ENCODE measurements around the gene MDC1. TPM values are rescaled to one million over a fixed set of nuclear protein-coding genes. Genes with fewer than 3 reads are reported as not detected.
"Not testable (repeated sequence)": the region's sequence is repeated elsewhere in the genome, so short reads cannot be mapped to it uniquely, and the experiment has no call there.

Gene MDC1
- total RNA-seq, 1 experiment from 2014 or later: 75.8 TPM

GRCh38 chr6:30766461-30767157 lies 49.5 kb upstream of the MDC1 start (continued):
- TF ChIP-seq YY1 (IDR thresholded peaks at IDR 0.05; ENCODE audit: extremely low read depth, insufficient replicate concordance, low read depth, low read length) (no peak), EZH2 (IDR thresholded peaks at IDR 0.05) (no peak), ZFX (IDR thresholded peaks at IDR 0.05) (no peak), ELF1 (IDR thresholded peaks at IDR 0.05; ENCODE audit: borderline replicate concordance, low read depth) (no peak), RAD21 (IDR thresholded peaks at IDR 0.05; ENCODE audit: low read depth) (no peak), SP1 (IDR thresholded peaks at IDR 0.05; ENCODE audit: low read depth) (no peak)

- CTCF ChIA-PET; H4K20me1 ChIP-seq (ENCODE audit: insufficient read depth); H3K9me2 ChIP-seq (ENCODE audit: insufficient read depth); H2AFZ ChIP-seq (ENCODE audit: low read depth, low read length, poor library complexity, severe bottlenecking); H3K27me3 ChIP-seq (ENCODE audit: insufficient read depth, low read length); DNase-seq (ENCODE audit: low read depth, low spot score); H3K4me3 ChIP-seq (replicated peaks in 1 of 2; ENCODE audit: low read depth in 1 of 2, low read length in 2 of 2); H3K9me3 ChIP-seq (ENCODE audit: control insufficient read depth in 1 of 2, insufficient read depth in 1 of 2, low read depth in 1 of 2, low read length in 2 of 2); H3K36me3 ChIP-seq (ENCODE audit: control insufficient read depth in 1 of 2, insufficient read depth in 2 of 2, low read length in 2 of 2); H3K9ac ChIP-seq (ENCODE audit: low read length); H3K4me2 ChIP-seq (ENCODE audit: low read length); H3K79me2 ChIP-seq (ENCODE audit: insufficient read depth, low read length); H3K27ac ChIP-seq (ENCODE audit: low read depth, low read length); ATAC-seq; BruUV-seq (replicated peaks); intact Hi-C loops (cut with micrococcal nuclease): not testable (repeated sequence)
- ChIA-PET RAD21 (ENCODE audit: low non-redundant PET in 1 of 2, low total read pairs in 2 of 2, uncharacterized antibody in 2 of 2, unreplicated experiment in 2 of 2) (interaction anchor here in 1 of 2 experiments (0.6 kb wide), 1 partner anchor 16 kb away, joined by 3 read pairs; no protein-coding TSS in a partner anchor), POLR2A (interaction anchor here (5.3 to 12.4 kb wide), 5 partner anchors 10 to 38 kb away, joined by 37 to 195 read pairs (median 137); partner anchors contain the start of genes FLOT1 and IER3)
- H3K4me1 ChIP-seq (ENCODE audit: control insufficient read depth in 1 of 2, insufficient read depth in 2 of 2, low read length in 2 of 2): peaks cover 73 to 85% of the 10 kb centered on the region in 2 experiments
Measured at GRCh38 chr6:30765495-30765894, 48.4 kb upstream of the MDC1 start.

- H3K4me3 ChIP-seq (replicated peaks in 1 of 2; ENCODE audit: low read depth in 1 of 2, low read length in 2 of 2); H3K79me2 ChIP-seq (ENCODE audit: insufficient read depth, low read length); ATAC-seq; H3K27me3 ChIP-seq (ENCODE audit: insufficient read depth, low read length); H3K9me3 ChIP-seq (ENCODE audit: control insufficient read depth in 1 of 2, insufficient read depth in 1 of 2, low read depth in 1 of 2, low read length in 2 of 2); H2AFZ ChIP-seq (ENCODE audit: low read depth, low read length, poor library complexity, severe bottlenecking); H4K20me1 ChIP-seq (ENCODE audit: insufficient read depth); H3K9me2 ChIP-seq (ENCODE audit: insufficient read depth); DNase-seq (ENCODE audit: low read depth, low spot score); intact Hi-C loops (cut with micrococcal nuclease); H3K36me3 ChIP-seq (ENCODE audit: control insufficient read depth in 1 of 2, insufficient read depth in 2 of 2, low read length in 2 of 2): not testable (repeated sequence)
- RAD21 ChIA-PET (ENCODE audit: low non-redundant PET in 1 of 2, low total read pairs in 2 of 2, uncharacterized antibody in 2 of 2, unreplicated experiment in 2 of 2): interaction anchor here (0.9 to 1.1 kb wide), 2 partner anchors 12 to 47 kb away, joined by 3 to 4 read pairs; no protein-coding TSS in a partner anchor
- H3K9ac ChIP-seq (ENCODE audit: low read length): peak overlapping the region; percentile 57
- POLR2A ChIA-PET: interaction anchor here (0.7 to 12.4 kb wide), 10 partner anchors 9 to 51 kb away, joined by 3 to 195 read pairs (median 6); partner anchors contain the start of genes FLOT1 and IER3
- CTCF ChIA-PET: interaction anchor here (1.8 kb wide), 1 partner anchor 12 kb away, joined by 7 read pairs; no protein-coding TSS in a partner anchor
- H3K4me1 ChIP-seq (ENCODE audit: control insufficient read depth in 1 of 2, insufficient read depth in 2 of 2, low read length in 2 of 2): peaks cover 67 to 85% of the 10 kb centered on the region in 2 experiments
- peak overlapping the region; percentile 78 for H3K27ac ChIP-seq (ENCODE audit: low read depth, low read length)
- TSS peak; percentile 54 for BruUV-seq (replicated peaks)
- peak overlapping the region; percentile 45 for H3K4me2 ChIP-seq (ENCODE audit: low read length)
Measured at GRCh38 chr6:30764490-30765043, 47.5 kb upstream of the MDC1 start.
